Choroid plexus epithelial cell (primary cell): ENCODE data around the gene C12orf57.

Experiments
- DNase-seq: peaks from one replicate; pipeline ENCODE4 v3.0.0-alpha.2; 2010; ENCODE audit warnings: low read depth
- H3K4me3 ChIP-seq: 2 replicates; pipeline ENCODE4 v1.5.1; 2011; ENCODE audit warnings: low read depth, mild to moderate bottlenecking, control low read depth, low read length, moderate library complexity
- CTCF ChIP-seq: conservative IDR thresholded peaks from 2 replicates; pipeline ENCODE4 v1.5.1; 2011; ENCODE audit warnings: low read depth, mild to moderate bottlenecking, control low read depth, inconsistent platforms, low read length, moderate library complexity

The C12orf57 gene

GRCh38 chr12:6935371-6936193 is 8.2 kb upstream of the C12orf57 start:
- no peak overlapping the region for H3K4me3 ChIP-seq
- no peak for TF ChIP-seq CTCF
- DNase-seq = peak; percentile 36

GRCh38 chr12:6936194-6936635 is 7.6 kb upstream of the C12orf57 start:
- TF ChIP-seq CTCF = no peak
- DNase-seq = no peak
- no peak overlapping the region for H3K4me3 ChIP-seq

GRCh38 chr12:6936636-6937480 is 7.0 kb upstream of the C12orf57 start:
- no peak for TF ChIP-seq CTCF
- peak overlapping the region; percentile 74 for H3K4me3 ChIP-seq
- no peak for DNase-seq

- peak overlapping the region; percentile 74 for H3K4me3 ChIP-seq
These were observed 6.1 kb upstream of the C12orf57 start for GRCh38 chr12:6937481-6938352.

GRCh38 chr12:6938353-6939190 is 5.2 kb upstream of the C12orf57 start:
- peak overlapping the region; percentile 74 for H3K4me3 ChIP-seq
- TF ChIP-seq CTCF = no peak
- no peak for DNase-seq

More at GRCh38 chr12:6937481-6938352, 6.1 kb upstream of the C12orf57 start:
- peak; percentile 96 for DNase-seq
- peak; percentile 91 for TF ChIP-seq CTCF

- no peak for DNase-seq
- no peak for TF ChIP-seq CTCF
- H3K4me3 ChIP-seq = no peak overlapping the region
These were observed 4.7 kb upstream of the C12orf57 start for GRCh38 chr12:6939191-6939540.
